ENCODE measurements around the gene KRT86.
"Not testable (repeated sequence)": the region's sequence is repeated elsewhere in the genome, so short reads cannot be mapped to it uniquely, and the experiment has no call there.

KRT86 gene

DNA sequence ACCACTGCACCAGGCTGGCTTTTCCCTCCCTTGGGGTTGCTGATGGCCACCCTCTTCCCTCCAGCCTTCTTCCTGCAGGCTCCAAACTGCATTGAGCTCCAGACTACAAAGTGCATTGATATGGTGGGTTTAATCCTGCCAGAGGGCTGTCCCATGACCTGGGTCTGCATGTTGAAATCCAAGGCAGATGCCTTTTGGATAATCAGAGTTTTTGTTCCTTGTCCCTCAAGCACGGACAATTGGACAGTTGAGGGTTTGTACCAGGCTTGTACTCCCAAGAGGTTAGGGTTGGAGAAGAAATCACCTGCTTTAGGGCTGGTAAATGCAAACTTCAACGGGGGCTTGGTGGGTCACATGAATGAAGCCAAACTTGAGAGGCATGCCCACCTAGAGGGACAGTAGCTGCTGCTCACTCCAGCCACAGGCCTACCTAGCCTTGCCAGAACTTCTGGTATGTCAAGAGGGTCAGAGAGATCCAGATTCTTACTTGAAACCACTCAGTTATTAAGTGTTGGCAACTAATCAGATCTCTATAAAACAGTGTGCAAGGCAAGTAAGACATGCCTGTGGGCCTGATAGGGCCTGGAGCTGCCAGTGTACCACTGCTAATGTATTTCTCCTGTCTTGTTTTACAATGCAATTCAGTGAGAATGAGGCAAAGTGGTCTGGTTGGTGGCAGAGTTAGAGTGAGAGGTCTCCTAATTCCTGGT lies 68.5 kb downstream of the KRT86 start:
- DNase-seq, result no peak

DNA sequence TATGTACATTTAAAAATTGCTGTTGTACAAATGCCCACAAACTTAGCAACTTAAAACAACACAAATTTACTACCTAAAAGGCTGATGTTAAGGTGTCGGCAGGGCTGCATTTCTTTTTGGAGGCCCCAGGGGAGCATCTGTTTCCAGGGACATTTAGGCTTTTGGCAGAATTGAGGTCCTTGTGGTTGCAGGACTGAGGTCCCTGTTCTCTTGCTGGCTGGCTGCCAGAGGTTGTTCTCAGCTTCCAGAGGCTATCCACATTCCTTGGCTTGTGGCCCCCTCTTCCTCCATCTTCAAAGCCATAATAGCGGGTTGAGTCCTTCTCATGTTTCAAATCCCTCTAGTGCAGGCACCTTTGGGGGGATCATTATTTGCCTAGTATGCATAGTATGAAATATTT lies 69.1 kb downstream of the KRT86 start:
- DNase-seq, result no peak

GRCh38 chr12:52344111-52344510 lies 69.7 kb downstream of the KRT86 start:
- no peak for DNase-seq

GRCh38 chr12:52345041-52345440 lies 70.6 kb downstream of the KRT86 start:
- DNase-seq, result not testable (repeated sequence)

- no peak for DNase-seq
Observed at GRCh38 chr12:52346593-52346992, 72.1 kb downstream of the KRT86 start.

DNA sequence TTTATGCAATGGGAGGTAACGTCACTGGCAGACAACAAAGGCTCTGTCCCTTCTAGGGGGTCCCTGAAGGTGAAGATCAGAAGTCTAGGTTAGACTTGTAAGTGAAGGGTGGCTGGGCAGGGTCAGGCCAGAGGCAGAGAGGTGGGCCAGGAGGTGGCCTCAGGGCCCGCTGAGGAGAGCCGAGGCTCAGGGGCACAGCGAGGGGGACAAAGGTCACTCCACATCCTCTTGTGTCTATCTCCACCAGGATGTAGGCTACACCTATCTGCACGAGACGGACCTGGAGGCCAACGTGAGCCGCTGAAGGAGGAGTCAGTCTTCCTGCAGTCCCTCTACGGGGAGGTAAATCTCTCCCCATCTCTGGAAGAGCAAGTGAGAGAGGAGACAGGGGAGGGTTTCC lies 72.6 kb downstream of the KRT86 start:
- no peak for DNase-seq

DNA sequence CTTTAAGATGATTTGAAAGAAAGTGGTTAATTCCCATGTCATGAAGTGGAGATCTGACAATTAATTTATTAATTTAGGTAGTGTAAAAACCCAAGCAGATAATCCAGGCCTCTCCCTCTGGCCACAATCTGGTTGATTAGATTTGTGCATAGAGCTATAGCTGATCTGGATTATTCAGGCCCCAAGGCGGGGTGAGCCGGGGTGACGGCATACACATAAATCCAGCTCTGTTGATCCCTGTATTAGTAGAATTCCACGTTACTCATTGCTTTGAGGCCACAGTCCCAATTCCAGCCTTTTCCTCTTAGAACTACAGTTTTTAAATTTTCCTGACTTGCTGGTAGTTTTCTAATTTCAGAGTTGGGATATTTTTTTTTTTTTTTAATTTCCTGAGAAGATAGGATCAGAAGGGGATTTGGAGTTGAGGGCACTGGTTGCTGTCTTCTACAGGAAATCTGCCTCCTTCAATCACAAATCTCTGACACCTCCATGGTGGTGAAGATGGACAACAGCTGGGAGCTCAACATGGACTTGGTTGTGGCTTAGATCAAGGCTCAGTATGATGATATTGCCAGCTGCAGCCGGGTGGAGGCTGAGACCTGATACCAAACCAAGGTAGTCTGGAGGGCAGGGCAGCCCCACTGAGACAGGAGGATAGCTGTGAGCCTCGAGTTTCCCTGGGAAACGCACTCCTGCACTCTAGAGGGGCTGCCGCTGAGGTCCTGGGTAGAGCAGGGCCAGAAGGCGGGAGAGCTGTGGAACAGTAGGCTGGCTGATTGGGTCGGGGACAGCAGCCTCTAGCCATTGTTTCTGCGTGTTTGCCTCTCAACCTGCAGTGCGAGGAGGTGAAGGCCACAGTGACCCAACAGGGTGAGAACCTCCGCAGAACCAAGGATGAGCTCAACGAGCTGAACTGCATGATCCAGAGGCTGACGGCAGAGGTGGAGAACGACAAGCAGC lies 73.4 kb downstream of the KRT86 start:
- DNase-seq, result no peak

DNA sequence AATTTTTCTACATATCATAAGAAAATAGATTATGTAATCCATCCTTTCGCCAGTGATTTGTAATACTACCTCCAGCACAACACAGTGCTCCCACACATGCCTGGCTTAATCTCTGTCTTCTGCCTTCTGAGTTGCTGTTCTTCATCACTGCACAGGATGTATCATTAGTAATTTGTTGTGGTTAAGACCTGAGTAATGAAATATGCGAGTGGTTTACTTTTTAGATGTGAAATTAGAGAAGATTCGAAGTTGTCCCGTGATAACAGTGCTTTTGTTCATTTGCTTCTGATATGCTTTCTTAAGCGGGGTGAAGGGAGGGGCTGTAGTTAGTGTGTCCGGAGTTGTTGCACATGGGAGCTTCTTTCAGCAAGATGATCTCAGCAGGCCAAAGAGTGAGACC lies 74.8 kb downstream of the KRT86 start:
- DNase-seq, result no peak

- DNase-seq, result no peak
Observed at GRCh38 chr12:52350021-52350620, 75.7 kb downstream of the KRT86 start.

DNA sequence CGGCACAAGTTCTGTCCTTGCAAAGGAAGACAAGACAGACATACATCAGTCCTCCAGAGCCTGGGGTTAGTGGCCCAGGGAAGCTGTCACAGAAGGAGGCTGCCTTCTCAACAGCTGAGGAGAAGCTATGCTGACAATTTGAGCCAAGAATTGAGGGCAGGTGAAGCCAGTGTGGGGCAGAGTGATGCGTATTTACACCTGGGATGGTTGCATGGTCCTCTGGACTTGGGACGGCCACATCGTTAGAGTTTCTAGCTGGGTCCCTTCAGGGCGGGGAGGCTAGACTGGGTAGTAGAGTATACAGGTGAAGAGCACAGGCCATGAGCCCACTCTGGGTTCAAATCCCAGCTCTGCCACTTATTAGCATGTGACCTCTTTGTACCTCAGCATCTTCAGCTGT lies 76.3 kb downstream of the KRT86 start:
- no peak for DNase-seq

- no peak for DNase-seq
Observed at GRCh38 chr12:52351196-52352059, 77.0 kb downstream of the KRT86 start.

DNA sequence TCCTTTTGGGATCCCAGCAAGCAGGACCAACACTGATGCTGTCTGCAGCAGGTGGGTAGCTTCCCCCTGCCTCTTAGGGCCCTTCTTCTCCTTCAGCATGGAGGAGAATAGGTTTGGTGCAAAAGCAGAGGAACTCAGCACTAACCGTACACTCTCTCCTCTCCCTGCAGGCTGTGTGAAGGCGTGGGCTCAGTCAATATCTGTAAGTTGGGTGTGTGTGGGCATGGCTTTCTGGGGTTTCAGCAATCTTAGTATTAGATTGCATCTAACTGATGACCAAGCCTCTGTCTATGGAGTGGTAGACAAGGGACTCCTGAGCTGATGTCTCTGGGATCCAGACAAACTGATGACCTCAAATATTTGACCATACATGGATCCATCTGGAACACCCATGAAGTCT lies 78.5 kb downstream of the KRT86 start:
- no peak for DNase-seq

DNA sequence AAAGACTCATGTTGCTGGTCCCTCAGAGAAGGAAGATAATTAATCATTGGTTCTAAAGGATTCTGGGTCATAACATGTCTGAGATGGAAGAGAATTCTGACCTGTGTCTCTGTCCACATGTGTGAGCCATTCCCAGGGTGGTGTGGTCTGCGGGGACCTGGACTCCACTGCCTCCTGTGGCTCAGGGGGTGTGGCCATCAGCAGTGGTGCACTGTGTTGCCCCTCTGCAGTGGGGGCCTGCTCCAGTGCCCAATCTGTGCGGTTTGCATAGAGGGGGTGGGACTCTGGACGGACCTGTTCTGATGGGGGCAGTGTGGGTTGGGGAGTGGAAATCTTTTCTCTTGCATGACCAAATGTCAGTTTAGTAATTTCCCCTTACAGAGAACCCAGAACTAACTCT lies 79.3 kb downstream of the KRT86 start:
- no peak for DNase-seq

DNA sequence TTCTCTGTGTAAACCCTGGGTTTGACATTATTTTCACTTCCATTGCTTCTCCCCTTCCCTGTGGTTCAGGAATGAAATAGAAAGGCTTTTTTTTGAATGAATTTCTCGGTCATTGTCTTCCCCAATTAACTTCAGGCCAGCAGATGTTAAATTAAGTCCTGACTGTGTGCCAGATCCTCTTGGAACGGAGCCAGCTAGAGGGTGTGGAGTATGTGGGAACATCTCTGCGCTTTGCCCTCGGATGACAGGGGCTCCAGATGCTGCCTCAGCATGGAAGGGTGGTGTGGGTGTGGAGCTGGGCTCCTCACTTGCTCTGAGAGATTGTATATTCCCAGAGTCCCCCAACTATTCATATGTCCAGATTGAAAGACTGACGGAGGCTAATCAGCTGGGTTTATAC lies 79.8 kb downstream of the KRT86 start:
- no peak for DNase-seq

GRCh38 chr12:52355176-52355575 lies 80.7 kb downstream of the KRT86 start:
- DNase-seq, result no peak

DNA sequence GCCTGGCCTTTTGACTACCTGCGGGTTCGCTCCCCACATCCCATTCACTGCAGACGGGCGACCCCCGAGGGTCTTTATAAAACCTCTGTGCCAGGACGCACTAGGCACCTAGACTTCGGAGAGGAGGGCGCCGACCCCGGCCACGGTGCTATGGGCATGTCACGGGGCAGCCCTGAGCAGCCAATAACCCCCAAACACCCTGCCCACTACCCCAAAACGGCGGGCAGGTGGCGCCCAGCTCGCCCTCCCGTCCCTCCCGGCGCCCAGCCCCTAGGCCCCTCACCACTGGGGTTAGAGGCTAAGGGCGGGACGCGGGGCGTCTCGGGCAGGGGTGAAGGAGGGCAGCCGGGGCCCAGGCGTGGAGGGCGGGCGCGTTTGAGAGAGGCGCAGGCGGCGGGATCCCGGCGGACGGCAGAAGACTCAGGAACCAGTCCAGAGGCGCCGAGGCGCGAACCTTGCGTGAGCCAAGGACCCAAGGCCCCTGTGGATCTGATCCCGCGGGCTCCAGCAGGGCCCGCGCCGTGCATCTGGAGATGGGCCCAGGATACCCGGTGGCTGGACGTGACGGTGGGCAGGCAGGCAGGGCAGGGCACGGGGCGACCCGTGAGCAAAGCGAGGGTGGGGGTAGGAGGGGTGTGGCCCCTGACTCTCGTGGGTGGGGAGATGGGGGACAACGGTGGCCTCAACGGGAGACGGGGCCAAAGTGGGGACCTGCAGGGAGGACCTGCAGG lies 81.8 kb downstream of the KRT86 start:
- DNase-seq, result no peak

GRCh38 chr12:52356762-52357580 lies 82.5 kb downstream of the KRT86 start:
- no peak for DNase-seq
